Left cardiac atrium (tissue), 4 donors: ENCODE measurements around the gene OPHN1. TPM values are rescaled to one million over a fixed set of nuclear protein-coding genes. Genes with fewer than 3 reads are reported as not detected.
A peak's percentile ranks its signal among the peaks of the same experiment; 100 is the strongest.
"Not testable (repeated sequence)": the region's sequence is repeated elsewhere in the genome, so short reads cannot be mapped to it uniquely, and the experiment has no call there.

Experiments used
- ATAC-seq, 2 donors: fragments of 200-7000 bp; cut with Tn5 transposase; one replicate each; pipeline ENCODE4 v1.9.1; 2020; ENCODE audit warnings: mild to moderate bottlenecking in 2 of 2, moderate library complexity in 2 of 2
- DNase-seq: peaks from one replicate; pipeline ENCODE4 v3.0.0-alpha.2; 2020
- intact Hi-C, 2 donors: fragments of 100-400 bp; cut with DNase I; formaldehyde crosslinking; loops; one replicate each; pipeline versions ENCODE4 v1.14.1 to v1.15.1; 2022 to 2023
- total RNA-seq, 2 donors: library from RNA; stranded (reverse); fragmentation: NEBNext Ultra II Directional; extraction: Animal tissue kit (Norgen Biotek cat#: 25700); gene quantifications; one replicate each; pipeline ENCODE4 v1.2.1, GENCODE V29; 2021
- donor health status: DM: no; HTN: yes; CAD: no.
- donor health status: DM: no; HTN: yes; CAD: no; lungs with severe emphysema.
- donor health status: DM: yes; HTN: yes; CAD: no.
- donor health status: Dilated cardiomyopathy.

Gene OPHN1
- total RNA-seq, 2 donors from 2014 or later: 3.1 to 5.7 TPM

- ATAC-seq (no peak), DNase-seq (no peak)
- intact Hi-C loops: no loop called here
These were observed 147.2 kb downstream of the OPHN1 start for GRCh38 chrX:68286076-68286475.

- intact Hi-C loops: no loop called here
- DNase-seq: no peak
- no peak for ATAC-seq
These were observed 148.9 kb downstream of the OPHN1 start for GRCh38 chrX:68284281-68284904.

- intact Hi-C loops: no loop called here
- ATAC-seq: no peak
- no peak for DNase-seq
These were observed 159.4 kb downstream of the OPHN1 start for GRCh38 chrX:68273887-68274286.

GRCh38 chrX:68264793-68265192 is 168.5 kb downstream of the OPHN1 start:
- DNase-seq, intact Hi-C loops, ATAC-seq: not testable (repeated sequence)

- ATAC-seq (peak in 1 of 2 donors; percentile 33), DNase-seq (no peak)
- intact Hi-C loops: no loop called here
These were observed 172.1 kb downstream of the OPHN1 start for GRCh38 chrX:68261060-68261672.

- no peak for DNase-seq
- ATAC-seq: no peak
- intact Hi-C loops: no loop called here
These were observed 176.3 kb downstream of the OPHN1 start for GRCh38 chrX:68256990-68257389.

GRCh38 chrX:68254738-68255645 is 178.3 kb downstream of the OPHN1 start:
- intact Hi-C loops: no loop called here

GRCh38 chrX:68252664-68253063 is 180.6 kb downstream of the OPHN1 start:
- intact Hi-C loops: no loop called here
- no peak for ATAC-seq

More at GRCh38 chrX:68254738-68255645, 178.3 kb downstream of the OPHN1 start:
- DNase-seq (no peak), ATAC-seq (no peak)

GRCh38 chrX:68249903-68250302 is 183.4 kb downstream of the OPHN1 start:
- ATAC-seq (no peak), DNase-seq (no peak)
- intact Hi-C loops: no loop called here

More at GRCh38 chrX:68252664-68253063, 180.6 kb downstream of the OPHN1 start:
- DNase-seq: no peak

- peak; percentile 36 for DNase-seq
- peak; percentile 80 to 86 for ATAC-seq
- intact Hi-C loops: no loop called here
These were observed 183.9 kb downstream of the OPHN1 start for GRCh38 chrX:68249401-68249831.

- intact Hi-C loops: no loop called here
- DNase-seq (no peak), ATAC-seq (no peak)
These were observed 194.7 kb downstream of the OPHN1 start for GRCh38 chrX:68238568-68238967.

GRCh38 chrX:68234171-68234910 is 199.0 kb downstream of the OPHN1 start:
- no peak for ATAC-seq
- DNase-seq: no peak
- intact Hi-C loops: no loop called here

- DNase-seq (no peak), ATAC-seq (no peak)
- intact Hi-C loops: no loop called here
These were observed 201.1 kb downstream of the OPHN1 start for GRCh38 chrX:68232206-68232605.

GRCh38 chrX:68209008-68209407 is 224.3 kb downstream of the OPHN1 start:
- DNase-seq: no peak
- no peak for ATAC-seq
- intact Hi-C loops: no loop called here

GRCh38 chrX:68204521-68205038 is 228.7 kb downstream of the OPHN1 start:
- intact Hi-C loops: no loop called here
- no peak for DNase-seq
- no peak for ATAC-seq

GRCh38 chrX:68203646-68204045 is 229.6 kb downstream of the OPHN1 start:
- intact Hi-C loops: no loop called here
- ATAC-seq (no peak), DNase-seq (no peak)

- DNase-seq (no peak), ATAC-seq (no peak)
- intact Hi-C loops: no loop called here
These were observed 230.1 kb downstream of the OPHN1 start for GRCh38 chrX:68203211-68203610.

- intact Hi-C loops: loop anchor here (5.0 to 10.0 kb wide), 3 partner anchors 266 to 1898 kb away; no protein-coding TSS in a partner anchor
These were observed 234.0 kb downstream of the OPHN1 start for GRCh38 chrX:68199062-68199848.

More at GRCh38 chrX:68199062-68199848, 234.0 kb downstream of the OPHN1 start:
- DNase-seq: no peak
- ATAC-seq: no peak
